Stimulated activated memory B cell treated with anti-CD40 and anti-IgM and Interleukin-4, amounts not matched to agents 10 μg/mL and 1 μg/mL and 100 μg/mL, for 72 hours (primary cell): Measurements from ENCODE around the gene LILRA2.
"Not testable (repeated sequence)": the region's sequence is repeated elsewhere in the genome, so short reads cannot be mapped to it uniquely, and the experiment has no call there.

ENCODE experiments used
- ATAC-seq: fragments of 150-1000 bp; cut with Tn5 transposase; 2 replicates; pipeline ENCODE4 v1.10.0; 2021
- H3K27ac Mint-ChIP-seq: one replicate; pipeline ENCODE4 v1.8.0; 2022; ENCODE audit warnings: mild to moderate bottlenecking, mixed read lengths
- H3K27me3 Mint-ChIP-seq: one replicate; pipeline ENCODE4 v1.8.0; 2022; ENCODE audit warnings: mixed read lengths
- H3K36me3 Mint-ChIP-seq: one replicate; pipeline ENCODE4 v1.8.0; 2022; ENCODE audit warnings: mixed read lengths
- H3K4me1 Mint-ChIP-seq: one replicate; pipeline ENCODE4 v1.8.0; 2022; ENCODE audit warnings: mixed read lengths
- H3K4me3 Mint-ChIP-seq: one replicate; pipeline ENCODE4 v1.8.0; 2022; ENCODE audit warnings: mild to moderate bottlenecking, moderate library complexity, mixed read lengths
- H3K9me3 Mint-ChIP-seq: one replicate; pipeline ENCODE4 v1.8.0; 2022; ENCODE audit warnings: mixed read lengths

LILRA2 gene

DNA sequence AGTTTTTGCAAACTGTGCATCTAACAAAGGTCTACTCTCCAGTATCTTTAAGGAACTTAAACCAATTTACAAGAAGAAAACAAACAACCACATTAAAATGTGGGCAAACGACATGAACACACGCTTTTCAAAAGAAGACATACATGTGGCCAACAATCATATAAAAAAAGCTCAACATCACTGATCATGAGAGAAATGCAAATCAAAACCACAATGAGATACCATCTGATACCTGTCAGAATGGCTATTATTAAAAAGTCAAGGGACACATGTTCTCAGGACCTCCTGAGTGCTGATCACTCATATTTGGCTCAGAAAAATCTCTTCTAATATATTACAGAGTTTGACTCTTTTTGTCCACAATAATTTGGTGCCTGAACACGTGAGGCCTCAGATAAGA is 42.5 kb downstream of the LILRA2 start:
- Mint-ChIP-seq H3K27ac (peak overlapping the region; percentile 97), H3K4me3 (peak overlapping the region; percentile 88), H3K36me3 (no peaks in the 10 kb centered on the region), H3K9me3 (peaks cover 6% of the 10 kb centered on the region), H3K27me3 (no peaks in the 10 kb centered on the region), H3K4me1 (peaks cover 58% of the 10 kb centered on the region)
- ATAC-seq, result peak; percentile 65

DNA sequence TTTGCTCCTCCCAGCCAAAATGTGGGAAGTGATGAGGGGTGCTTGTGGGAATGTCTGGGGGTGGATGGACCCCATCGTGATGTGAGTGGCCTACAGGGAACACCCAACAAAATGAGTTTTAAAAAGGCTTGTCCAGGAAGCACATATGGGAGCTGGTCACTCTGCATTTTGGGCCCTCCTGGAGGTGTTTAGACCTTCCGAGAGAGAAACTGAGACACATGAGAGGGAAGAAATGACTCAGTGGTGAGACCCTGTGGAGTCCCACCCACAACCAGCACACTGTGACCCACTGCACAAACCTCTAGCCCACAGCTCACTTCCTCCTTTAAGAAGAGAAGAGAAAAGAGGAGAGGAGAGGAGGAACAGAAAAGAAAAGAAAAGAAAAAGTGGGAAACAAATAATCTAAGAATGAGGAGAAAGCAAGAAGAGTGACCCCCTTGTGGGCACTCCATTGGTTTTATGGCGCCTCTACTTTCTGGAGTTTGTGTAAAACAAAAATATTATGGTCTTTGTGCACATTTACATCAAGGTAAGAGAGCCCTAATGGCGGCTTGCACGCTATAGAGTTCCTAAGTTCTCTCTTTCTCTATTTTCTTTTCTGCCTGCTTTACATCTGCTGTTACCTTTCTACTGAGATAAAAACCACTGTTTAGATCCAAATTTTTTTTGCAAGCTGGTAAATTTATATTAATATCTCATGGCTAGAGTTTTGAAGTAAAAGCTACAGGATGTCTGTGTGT is 43.4 kb downstream of the LILRA2 start:
- Mint-ChIP-seq H3K4me1 (peaks cover 61% of the 10 kb centered on the region), H3K27ac (peak overlapping the region; percentile 97), H3K27me3 (no peaks in the 10 kb centered on the region), H3K36me3 (peaks cover 8% of the 10 kb centered on the region), H3K4me3 (peak overlapping the region; percentile 88), H3K9me3 (peaks cover 6% of the 10 kb centered on the region)
- ATAC-seq, result peak; percentile 96

- Mint-ChIP-seq H3K27ac (peak overlapping the region; percentile 32), H3K4me3 (peak overlapping the region; percentile 69), H3K36me3 (peaks cover 14% of the 10 kb centered on the region), H3K9me3 (no peaks in the 10 kb centered on the region), H3K4me1 (peaks cover 65% of the 10 kb centered on the region), H3K27me3 (no peaks in the 10 kb centered on the region)
- no peak for ATAC-seq
Observed at GRCh38 chr19:54620464-54620863, 46.9 kb downstream of the LILRA2 start.

DNA sequence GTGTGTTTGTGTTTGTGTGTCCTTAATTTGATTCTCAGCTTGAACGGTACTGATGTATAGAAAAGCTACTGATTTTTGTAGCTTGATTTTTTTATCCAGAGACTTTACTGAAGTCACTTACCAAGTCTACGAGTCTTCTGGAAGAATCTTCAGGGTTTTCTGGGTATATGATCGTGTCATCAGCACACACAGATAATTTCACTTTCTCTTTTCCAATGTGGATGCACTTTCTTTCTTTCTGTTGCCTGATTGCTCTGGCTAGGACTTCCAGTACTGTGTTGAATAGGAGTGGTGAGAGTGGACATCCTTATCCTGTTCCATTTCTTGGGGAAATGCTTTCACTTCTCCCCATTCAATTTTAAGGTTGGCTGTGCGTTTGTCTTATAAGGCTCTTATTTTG is 48.8 kb downstream of the LILRA2 start:
- Mint-ChIP-seq H3K9me3 (no peaks in the 10 kb centered on the region), H3K4me1 (peaks cover 69% of the 10 kb centered on the region), H3K4me3 (peak overlapping the region; percentile 92), H3K36me3 (peaks cover 33% of the 10 kb centered on the region), H3K27ac (peak overlapping the region; percentile 84), H3K27me3 (no peaks in the 10 kb centered on the region)
- no peak for ATAC-seq

DNA sequence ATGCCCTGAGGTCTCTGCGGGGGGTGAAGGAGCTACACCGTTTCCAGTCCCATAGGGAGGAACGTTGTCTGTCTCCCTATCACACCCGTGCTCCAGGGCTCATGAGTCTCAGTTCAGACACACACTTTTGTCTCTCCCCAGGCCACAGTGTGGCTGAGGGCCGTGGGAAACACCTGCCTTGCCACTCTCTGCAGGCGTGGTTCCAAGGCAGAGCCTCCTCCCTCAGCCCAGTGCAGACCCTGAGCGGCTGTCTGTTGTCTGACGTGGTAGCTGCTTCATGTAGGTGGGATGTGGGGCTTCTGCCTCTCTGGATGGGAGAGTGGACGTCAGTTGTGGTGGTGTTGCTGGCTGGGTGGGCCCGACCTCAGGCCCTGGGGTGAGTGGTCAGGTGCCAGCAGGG is 50.6 kb downstream of the LILRA2 start:
- not testable (repeated sequence) for H3K27me3 Mint-ChIP-seq, H3K9me3 Mint-ChIP-seq
- peaks cover 44% of the 10 kb centered on the region for H3K36me3 Mint-ChIP-seq
- H3K4me1 Mint-ChIP-seq, result peaks cover 87% of the 10 kb centered on the region
- H3K4me3 Mint-ChIP-seq, result peak overlapping the region; percentile 92
- peak; percentile 77 for ATAC-seq
- peak overlapping the region; percentile 84 for H3K27ac Mint-ChIP-seq

DNA sequence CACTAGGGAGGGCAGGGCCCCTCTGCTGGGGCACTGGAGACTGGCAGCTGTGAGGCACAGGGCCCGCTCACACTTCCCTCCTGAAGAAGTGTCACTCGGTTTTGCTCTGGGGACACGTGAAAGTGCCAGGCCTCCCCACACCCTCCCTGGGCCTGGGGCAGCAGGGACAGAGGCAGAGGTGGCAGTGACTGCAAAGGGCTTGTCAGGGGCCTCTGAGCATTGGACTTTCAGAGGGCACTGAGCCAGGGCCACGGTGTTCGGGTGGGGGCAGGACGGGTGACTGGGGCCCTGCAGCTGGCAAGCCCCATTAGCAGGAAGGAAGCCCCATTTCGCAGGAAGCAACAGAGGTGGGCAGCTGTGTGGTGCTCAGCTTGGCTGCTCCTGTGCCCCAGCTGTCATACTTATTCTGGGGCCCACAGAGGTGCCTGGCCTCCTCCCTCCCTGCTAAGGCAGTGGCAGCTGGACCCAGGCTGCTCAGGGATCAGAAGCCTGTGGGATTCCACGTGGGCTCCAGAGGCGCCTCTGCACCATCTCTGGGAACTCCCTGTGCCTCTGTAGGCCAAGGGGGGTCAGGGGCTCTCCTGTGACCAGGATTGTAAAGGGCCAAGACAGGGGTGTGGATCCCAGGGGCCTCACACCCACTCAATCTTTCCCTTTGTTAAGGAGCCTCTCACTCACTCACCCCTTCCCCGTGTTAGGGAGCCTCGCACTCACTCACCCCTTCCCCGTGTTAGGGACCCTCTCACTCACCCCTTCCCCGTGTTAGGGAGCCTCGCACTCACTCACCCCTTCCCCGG is 51.5 kb downstream of the LILRA2 start:
- H3K27me3 Mint-ChIP-seq, result not testable (repeated sequence)
- Mint-ChIP-seq H3K36me3 (peaks cover 51% of the 10 kb centered on the region), H3K4me1 (peaks cover 92% of the 10 kb centered on the region)

DNA sequence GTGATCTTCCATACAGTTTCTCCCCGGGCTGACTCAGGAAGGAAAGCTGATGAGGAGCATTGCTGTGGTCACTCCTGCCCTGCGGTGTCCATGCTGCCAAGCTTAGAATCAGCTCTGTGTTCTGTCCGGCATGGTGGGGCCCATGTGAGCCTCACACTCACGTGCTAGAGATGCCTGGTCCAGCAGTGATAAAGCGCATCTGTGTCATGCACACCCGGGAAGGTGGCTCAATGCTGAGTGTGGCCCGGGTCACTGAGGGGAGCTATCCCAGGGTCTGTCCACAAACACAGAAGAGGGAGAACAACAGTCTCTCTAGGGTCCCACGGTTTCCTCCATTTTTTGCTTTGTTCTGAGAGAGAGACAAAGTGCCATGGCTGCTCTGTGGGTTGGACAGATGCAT is 53.2 kb downstream of the LILRA2 start:
- no peaks in the 10 kb centered on the region for H3K9me3 Mint-ChIP-seq
- no peak overlapping the region for H3K4me3 Mint-ChIP-seq
- H3K36me3 Mint-ChIP-seq, result peaks cover 52% of the 10 kb centered on the region
- peak overlapping the region; percentile 84 for H3K27ac Mint-ChIP-seq
- ATAC-seq, result no peak
- peaks cover 92% of the 10 kb centered on the region for H3K4me1 Mint-ChIP-seq
- no peaks in the 10 kb centered on the region for H3K27me3 Mint-ChIP-seq

More for the DNA sequence above, 51.5 kb downstream of the LILRA2 start:
- peak overlapping the region; percentile 92 for H3K4me3 Mint-ChIP-seq
- not testable (repeated sequence) for H3K9me3 Mint-ChIP-seq
- peak overlapping the region; percentile 84 for H3K27ac Mint-ChIP-seq
- peak; percentile 91 for ATAC-seq

- not testable (repeated sequence) for H3K9me3 Mint-ChIP-seq, H3K4me3 Mint-ChIP-seq, H3K27me3 Mint-ChIP-seq, ATAC-seq
- peaks cover 92% of the 10 kb centered on the region for H3K4me1 Mint-ChIP-seq
- peaks cover 55% of the 10 kb centered on the region for H3K36me3 Mint-ChIP-seq
- H3K27ac Mint-ChIP-seq, result peak overlapping the region; percentile 84
Observed at GRCh38 chr19:54627912-54628311, 54.3 kb downstream of the LILRA2 start.

DNA sequence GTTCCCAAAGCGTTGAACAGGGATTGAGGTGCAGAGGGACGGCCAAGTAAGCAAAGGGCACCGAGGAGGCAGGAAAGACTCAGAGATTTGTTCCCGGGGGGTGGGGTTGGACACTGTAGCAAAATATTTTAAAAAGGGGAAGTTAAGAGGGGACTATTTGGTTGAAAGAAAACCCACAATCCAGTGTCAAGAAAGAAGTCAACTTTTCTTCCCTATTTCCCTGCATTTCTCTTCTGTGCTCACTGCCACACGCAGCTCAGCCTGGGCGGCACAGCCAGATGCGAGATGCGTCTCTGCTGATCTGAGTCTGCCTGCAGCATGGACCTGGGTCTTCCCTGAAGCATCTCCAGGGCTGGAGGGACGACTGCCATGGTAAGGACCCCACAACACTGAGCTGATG is 56.7 kb downstream of the LILRA2 start, which contains the start of gene LILRB1:
TSS of gene LILRB1 (plus strand) at position 223 of the 400 bp plus-strand sequence. CDS start 590 bp downstream, outside the sequence.
- not testable (repeated sequence) for H3K9me3 Mint-ChIP-seq, ATAC-seq

GRCh38 chr19:54630782-54631181 is 57.2 kb downstream of the LILRA2 start:
- Mint-ChIP-seq H3K4me3 (peak overlapping the region; percentile 69), H3K27me3 (no peaks in the 10 kb centered on the region), H3K9me3 (no peaks in the 10 kb centered on the region), H3K27ac (peak overlapping the region; percentile 88), H3K36me3 (peaks cover 67% of the 10 kb centered on the region), H3K4me1 (peaks cover 68% of the 10 kb centered on the region)
- no peak for ATAC-seq

More for the DNA sequence above, 56.7 kb downstream of the LILRA2 start, which contains the start of gene LILRB1:
- H3K27ac Mint-ChIP-seq, result peak within 1 kb of the TSS; percentile 88
- H3K4me3 Mint-ChIP-seq, result peak within 1 kb of the TSS; percentile 69
- H3K36me3 Mint-ChIP-seq, result peaks cover 65% of the 10 kb centered on the region
- H3K27me3 Mint-ChIP-seq, result not testable (repeated sequence)
- H3K4me1 Mint-ChIP-seq, result peaks cover 73% of the 10 kb centered on the region

- H3K4me3 Mint-ChIP-seq, result peak overlapping the region; percentile 25
- peaks cover 58% of the 10 kb centered on the region for H3K4me1 Mint-ChIP-seq
- not testable (repeated sequence) for H3K27me3 Mint-ChIP-seq, ATAC-seq, H3K9me3 Mint-ChIP-seq
- peak overlapping the region; percentile 88 for H3K27ac Mint-ChIP-seq
- H3K36me3 Mint-ChIP-seq, result peaks cover 67% of the 10 kb centered on the region
Observed at GRCh38 chr19:54631489-54632337, 58.1 kb downstream of the LILRA2 start.

DNA sequence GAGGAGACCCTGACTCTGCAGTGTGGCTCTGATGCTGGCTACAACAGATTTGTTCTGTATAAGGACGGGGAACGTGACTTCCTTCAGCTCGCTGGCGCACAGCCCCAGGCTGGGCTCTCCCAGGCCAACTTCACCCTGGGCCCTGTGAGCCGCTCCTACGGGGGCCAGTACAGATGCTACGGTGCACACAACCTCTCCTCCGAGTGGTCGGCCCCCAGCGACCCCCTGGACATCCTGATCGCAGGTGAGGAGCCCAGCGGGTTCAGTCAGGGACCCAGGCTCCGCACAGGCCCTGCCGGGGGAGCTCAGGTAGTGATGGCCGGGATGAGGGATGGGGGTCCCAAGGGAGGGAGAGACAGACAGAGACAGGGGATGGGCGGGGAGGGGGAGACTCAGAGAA is 58.9 kb downstream of the LILRA2 start:
- H3K36me3 Mint-ChIP-seq, result peaks cover 67% of the 10 kb centered on the region
- not testable (repeated sequence) for H3K9me3 Mint-ChIP-seq, ATAC-seq, H3K27me3 Mint-ChIP-seq, H3K4me3 Mint-ChIP-seq
- peaks cover 51% of the 10 kb centered on the region for H3K4me1 Mint-ChIP-seq
- peak overlapping the region; percentile 77 for H3K27ac Mint-ChIP-seq

DNA sequence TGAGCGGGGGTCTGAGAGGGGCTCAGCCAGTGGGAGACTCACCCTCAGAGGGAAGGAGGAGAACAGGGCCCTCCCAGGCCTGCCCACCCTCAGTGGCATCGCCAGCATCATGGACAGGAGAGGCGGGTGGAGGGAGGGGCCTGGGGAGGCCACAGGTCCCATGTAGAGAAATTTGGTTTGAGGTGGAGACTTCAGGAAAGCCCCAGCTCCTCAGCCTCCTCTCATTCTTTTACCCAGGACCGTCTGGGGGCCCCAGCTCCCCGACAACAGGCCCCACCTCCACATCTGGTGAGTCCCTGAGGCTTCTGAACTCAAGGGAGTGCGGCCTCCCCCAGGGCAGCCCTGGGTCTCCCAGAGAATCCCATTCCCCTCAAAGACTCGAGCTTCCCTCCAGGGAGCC is 59.8 kb downstream of the LILRA2 start:
- Mint-ChIP-seq H3K36me3 (peaks cover 68% of the 10 kb centered on the region), H3K27me3 (no peaks in the 10 kb centered on the region), H3K9me3 (no peaks in the 10 kb centered on the region), H3K27ac (peak overlapping the region; percentile 77), H3K4me1 (peaks cover 42% of the 10 kb centered on the region), H3K4me3 (no peak overlapping the region)
- peak; percentile 66 for ATAC-seq

DNA sequence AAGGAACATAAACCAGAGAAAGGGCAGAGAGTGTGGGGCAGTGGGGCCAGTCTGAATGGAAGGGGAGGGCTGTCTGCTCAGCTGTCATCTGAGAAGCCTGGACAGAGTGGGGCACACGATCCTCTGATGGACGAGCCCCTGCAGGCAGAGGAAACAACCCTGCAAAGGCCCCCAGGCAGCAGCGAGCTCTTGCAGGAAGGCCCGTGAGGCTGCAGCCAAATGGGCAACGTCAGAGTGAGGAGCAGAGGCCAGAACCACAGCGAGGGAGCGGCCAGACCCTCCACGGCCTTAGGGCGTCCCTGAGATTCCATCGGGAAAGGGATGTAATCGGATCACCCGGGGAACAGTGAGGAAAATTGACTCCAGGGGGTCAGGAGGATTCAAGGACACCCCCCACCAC is 62.5 kb downstream of the LILRA2 start:
- H3K9me3 Mint-ChIP-seq, ATAC-seq, H3K27me3 Mint-ChIP-seq, H3K4me3 Mint-ChIP-seq, H3K27ac Mint-ChIP-seq: not testable (repeated sequence)
- peaks cover 50% of the 10 kb centered on the region for H3K36me3 Mint-ChIP-seq
- peaks cover 23% of the 10 kb centered on the region for H3K4me1 Mint-ChIP-seq

- H3K27ac Mint-ChIP-seq, result no peak overlapping the region
- peaks cover 19% of the 10 kb centered on the region for H3K4me1 Mint-ChIP-seq
- no peak overlapping the region for H3K4me3 Mint-ChIP-seq
- H3K36me3 Mint-ChIP-seq, result peaks cover 33% of the 10 kb centered on the region
- H3K9me3 Mint-ChIP-seq, result peaks cover 3% of the 10 kb centered on the region
- no peak for ATAC-seq
- no peaks in the 10 kb centered on the region for H3K27me3 Mint-ChIP-seq
Observed at GRCh38 chr19:54638683-54639082, 65.1 kb downstream of the LILRA2 start.
